HL-60 (cell line): ENCODE data around the gene ZNF439.
"Not testable (repeated sequence)": the region's sequence is repeated elsewhere in the genome, so short reads cannot be mapped to it uniquely, and the experiment has no call there.

Experiments
- TF ChIP-seq, protein P1 (sequence below): IDR thresholded peaks from 2 replicates; pipeline ENCODE4 v1.6.1; 2012; ENCODE audit warnings: low read depth; ENCODE audit not compliant: insufficient replicate concordance
- TF ChIP-seq, protein P2 (sequence below): IDR thresholded peaks from one replicate; pipeline ENCODE4 v1.5.1; 2011; ENCODE audit warnings: low read length, control low read depth, inconsistent platforms; ENCODE audit not compliant: insufficient read depth

- TF ChIP-seq, protein P1, sequence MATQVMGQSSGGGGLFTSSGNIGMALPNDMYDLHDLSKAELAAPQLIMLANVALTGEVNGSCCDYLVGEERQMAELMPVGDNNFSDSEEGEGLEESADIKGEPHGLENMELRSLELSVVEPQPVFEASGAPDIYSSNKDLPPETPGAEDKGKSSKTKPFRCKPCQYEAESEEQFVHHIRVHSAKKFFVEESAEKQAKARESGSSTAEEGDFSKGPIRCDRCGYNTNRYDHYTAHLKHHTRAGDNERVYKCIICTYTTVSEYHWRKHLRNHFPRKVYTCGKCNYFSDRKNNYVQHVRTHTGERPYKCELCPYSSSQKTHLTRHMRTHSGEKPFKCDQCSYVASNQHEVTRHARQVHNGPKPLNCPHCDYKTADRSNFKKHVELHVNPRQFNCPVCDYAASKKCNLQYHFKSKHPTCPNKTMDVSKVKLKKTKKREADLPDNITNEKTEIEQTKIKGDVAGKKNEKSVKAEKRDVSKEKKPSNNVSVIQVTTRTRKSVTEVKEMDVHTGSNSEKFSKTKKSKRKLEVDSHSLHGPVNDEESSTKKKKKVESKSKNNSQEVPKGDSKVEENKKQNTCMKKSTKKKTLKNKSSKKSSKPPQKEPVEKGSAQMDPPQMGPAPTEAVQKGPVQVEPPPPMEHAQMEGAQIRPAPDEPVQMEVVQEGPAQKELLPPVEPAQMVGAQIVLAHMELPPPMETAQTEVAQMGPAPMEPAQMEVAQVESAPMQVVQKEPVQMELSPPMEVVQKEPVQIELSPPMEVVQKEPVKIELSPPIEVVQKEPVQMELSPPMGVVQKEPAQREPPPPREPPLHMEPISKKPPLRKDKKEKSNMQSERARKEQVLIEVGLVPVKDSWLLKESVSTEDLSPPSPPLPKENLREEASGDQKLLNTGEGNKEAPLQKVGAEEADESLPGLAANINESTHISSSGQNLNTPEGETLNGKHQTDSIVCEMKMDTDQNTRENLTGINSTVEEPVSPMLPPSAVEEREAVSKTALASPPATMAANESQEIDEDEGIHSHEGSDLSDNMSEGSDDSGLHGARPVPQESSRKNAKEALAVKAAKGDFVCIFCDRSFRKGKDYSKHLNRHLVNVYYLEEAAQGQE: not testable (repeated sequence)
- TF ChIP-seq, protein P2, sequence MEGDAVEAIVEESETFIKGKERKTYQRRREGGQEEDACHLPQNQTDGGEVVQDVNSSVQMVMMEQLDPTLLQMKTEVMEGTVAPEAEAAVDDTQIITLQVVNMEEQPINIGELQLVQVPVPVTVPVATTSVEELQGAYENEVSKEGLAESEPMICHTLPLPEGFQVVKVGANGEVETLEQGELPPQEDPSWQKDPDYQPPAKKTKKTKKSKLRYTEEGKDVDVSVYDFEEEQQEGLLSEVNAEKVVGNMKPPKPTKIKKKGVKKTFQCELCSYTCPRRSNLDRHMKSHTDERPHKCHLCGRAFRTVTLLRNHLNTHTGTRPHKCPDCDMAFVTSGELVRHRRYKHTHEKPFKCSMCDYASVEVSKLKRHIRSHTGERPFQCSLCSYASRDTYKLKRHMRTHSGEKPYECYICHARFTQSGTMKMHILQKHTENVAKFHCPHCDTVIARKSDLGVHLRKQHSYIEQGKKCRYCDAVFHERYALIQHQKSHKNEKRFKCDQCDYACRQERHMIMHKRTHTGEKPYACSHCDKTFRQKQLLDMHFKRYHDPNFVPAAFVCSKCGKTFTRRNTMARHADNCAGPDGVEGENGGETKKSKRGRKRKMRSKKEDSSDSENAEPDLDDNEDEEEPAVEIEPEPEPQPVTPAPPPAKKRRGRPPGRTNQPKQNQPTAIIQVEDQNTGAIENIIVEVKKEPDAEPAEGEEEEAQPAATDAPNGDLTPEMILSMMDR: not testable (repeated sequence)
Measured at GRCh38 chr19:11889901-11890300, 41.4 kb downstream of the ZNF439 start.
